GM21786 (cell line): ENCODE data around the gene MPND.

ENCODE experiments used
- ATAC-seq: cut with Tn5 transposase; IDR thresholded peaks from one replicate; pipeline ENCODE4 v1.9.1; 2021; ENCODE audit not compliant: unreplicated experiment

The MPND gene

GRCh38 chr19:4400135-4400936, 57.0 kb downstream of the MPND start, which contains the start of gene SH3GL1:
Gene SH3GL1 (minus strand): TSS chr19:4400547. CDS start chr19:4400368, 179 bp downstream.
- peak; percentile 48 for ATAC-seq

GRCh38 chr19:4401769-4402170, 58.4 kb downstream of the MPND start:
- no peak for ATAC-seq

DNA sequence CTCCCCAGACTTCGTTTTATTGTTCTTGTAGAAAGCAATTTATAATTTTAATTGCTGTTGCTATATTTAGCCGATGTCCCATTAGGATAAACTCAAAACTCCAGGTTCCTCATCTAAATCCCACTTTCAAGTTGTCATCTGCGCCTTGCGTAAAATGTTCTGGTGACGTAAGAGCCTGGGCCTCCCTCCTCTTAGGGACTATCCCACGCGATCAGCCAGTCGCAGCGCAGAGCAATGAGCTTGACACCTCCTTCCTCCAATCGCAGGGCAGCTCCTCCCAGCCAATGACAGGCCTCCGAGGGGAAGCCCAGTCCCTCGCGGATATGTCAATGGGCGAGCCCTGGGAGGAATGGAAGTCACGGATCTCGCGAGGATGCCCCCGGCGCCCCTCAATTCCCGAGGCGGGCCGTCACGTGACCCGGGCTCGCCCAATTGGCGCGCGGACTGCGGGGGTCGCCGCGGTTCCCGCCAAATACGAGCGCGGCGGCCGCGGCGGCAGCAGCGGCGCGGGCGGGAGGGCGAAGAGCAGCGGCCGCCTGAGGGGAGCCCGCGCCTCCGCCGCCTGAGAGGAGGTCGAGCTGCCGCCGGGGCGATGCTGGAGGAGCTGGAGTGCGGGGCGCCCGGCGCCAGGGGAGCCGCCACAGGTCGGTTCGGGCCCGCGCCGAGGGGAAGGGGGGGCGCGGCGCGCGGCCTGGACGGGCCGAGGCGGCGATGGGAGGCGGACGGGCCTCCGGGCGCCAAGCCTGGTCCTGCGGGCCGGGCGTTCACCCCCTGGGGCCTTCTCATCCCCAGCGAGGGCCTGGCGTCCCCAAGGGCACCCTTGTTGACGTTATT, 59.0 kb downstream of the MPND start, which contains the start of gene CHAF1A:
TSS of gene CHAF1A (plus strand) at position 470 of the 834 bp plus-strand sequence. CDS start at position 593, 123 bp downstream.
- peak; percentile 83 for ATAC-seq

- no peak for ATAC-seq
These were observed 59.8 kb downstream of the MPND start for GRCh38 chr19:4403005-4403761.

DNA sequence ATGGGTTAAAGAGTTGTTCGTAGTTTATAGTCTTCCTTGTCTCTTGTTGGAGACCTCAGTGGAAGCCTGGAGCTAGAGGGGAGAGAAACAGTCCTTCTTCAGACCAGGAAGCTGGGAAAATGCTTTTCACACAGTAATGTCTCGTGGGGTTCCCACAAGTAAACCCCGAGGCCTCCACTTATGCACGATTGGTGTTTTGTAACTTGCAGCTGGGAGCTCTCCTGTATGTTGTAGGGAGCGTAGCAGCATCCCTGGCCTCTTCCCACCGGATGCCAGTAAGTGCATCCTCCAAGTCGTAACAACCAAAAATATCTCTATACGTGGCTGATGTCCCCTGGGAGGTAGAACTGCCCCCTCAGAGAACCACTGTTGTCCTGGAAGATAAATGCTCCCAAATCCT, 62.6 kb downstream of the MPND start:
- ATAC-seq = no peak

DNA sequence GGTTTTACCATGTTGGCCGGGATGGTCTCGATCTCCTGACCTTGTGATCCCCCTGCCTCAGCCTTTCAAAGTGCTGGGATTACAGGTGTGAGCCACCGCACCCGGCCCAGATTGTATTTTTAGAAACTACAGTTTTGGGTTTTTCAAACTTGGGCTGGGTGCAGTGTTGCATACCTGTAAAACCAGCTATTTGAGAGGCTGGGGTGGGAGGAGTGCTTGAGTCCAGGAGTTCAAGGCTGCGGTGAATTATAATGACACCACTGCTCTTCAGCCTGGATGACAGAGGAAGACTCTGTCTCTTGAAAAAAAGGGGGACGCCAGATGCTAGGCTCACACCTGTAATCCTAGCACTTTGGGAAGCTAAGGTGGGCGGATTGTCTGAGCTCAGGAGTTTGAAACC, 63.3 kb downstream of the MPND start:
- no peak for ATAC-seq

- no peak for ATAC-seq
These were observed 66.0 kb downstream of the MPND start for GRCh38 chr19:4409123-4409933.
